IPS-11a (cell line): ENCODE measurements around the gene ZNF830.
A peak's percentile ranks its signal among the peaks of the same experiment; 100 is the strongest.
"Not testable (repeated sequence)": the region's sequence is repeated elsewhere in the genome, so short reads cannot be mapped to it uniquely, and the experiment has no call there.

Experiments
- H3K4me3 ChIP-seq: one replicate; pipeline ENCODE4 v1.5.1; 2013; ENCODE audit warnings: low read depth, low read length, control low read depth

The ZNF830 gene

GRCh38 chr17:34961093-34961911, at the start of gene ZNF830, which contains the start of gene CCT6B:
Gene ZNF830 (plus strand): TSS chr17:34961540. CDS start chr17:34961567, 27 bp downstream.
Gene CCT6B (minus strand): TSS chr17:34961460. CDS start chr17:34961393, 67 bp downstream.
- peak within 1 kb of the TSS; percentile 96 for H3K4me3 ChIP-seq

GRCh38 chr17:34913001-34913400, 48.3 kb upstream of the ZNF830 start:
- H3K4me3 ChIP-seq = no peak overlapping the region

- H3K4me3 ChIP-seq = no peak overlapping the region
Observed at GRCh38 chr17:34916120-34916519, 45.2 kb upstream of the ZNF830 start.

- H3K4me3 ChIP-seq = no peak overlapping the region
Observed at GRCh38 chr17:34917381-34917780, 44.0 kb upstream of the ZNF830 start.

DNA sequence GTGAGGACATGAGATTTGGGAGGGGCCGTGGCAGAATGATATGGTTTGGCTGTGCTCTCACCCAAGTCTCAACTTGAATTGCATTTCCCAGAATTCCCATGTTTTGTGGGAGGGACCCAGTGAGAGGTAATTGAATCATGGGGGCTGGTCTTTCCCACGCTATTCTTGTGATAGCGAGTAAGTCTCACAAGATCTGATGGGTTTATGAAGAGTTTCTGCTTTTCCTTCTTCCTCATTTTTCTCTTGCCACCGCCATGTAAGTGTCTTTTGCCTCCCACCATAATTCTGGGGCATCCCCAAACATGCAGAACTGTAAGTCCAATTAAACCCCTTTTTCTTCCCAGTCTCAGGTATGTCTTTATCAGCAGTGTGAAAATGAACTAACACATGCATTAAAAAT, 40.7 kb upstream of the ZNF830 start:
- H3K4me3 ChIP-seq = no peak overlapping the region

DNA sequence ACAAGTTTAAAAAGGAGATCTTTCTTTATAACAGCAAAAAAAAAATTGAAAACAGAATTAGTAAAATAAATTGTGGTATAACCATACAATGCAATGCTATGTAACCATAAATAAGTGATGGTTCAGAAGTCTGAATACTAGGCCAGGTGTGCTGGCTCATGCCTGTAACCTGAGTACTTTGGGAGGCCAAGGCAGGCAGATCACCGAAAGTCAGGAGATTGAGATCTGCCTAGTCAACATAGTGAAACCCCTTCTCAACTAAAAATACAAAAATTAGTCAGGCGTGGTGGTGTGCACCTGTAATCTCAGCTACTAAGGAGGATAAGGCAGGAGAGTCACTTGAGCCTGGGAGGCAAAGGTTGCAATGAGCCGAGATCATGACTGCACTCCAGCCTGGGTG, 34.7 kb upstream of the ZNF830 start:
- no peak overlapping the region for H3K4me3 ChIP-seq

GRCh38 chr17:34930283-34930682, 31.1 kb upstream of the ZNF830 start:
- H3K4me3 ChIP-seq = no peak overlapping the region

GRCh38 chr17:34950780-34951179, 10.6 kb upstream of the ZNF830 start:
- H3K4me3 ChIP-seq = not testable (repeated sequence)

- no peak overlapping the region for H3K4me3 ChIP-seq
Observed at GRCh38 chr17:34958438-34958837, 2.9 kb upstream of the ZNF830 start.

DNA sequence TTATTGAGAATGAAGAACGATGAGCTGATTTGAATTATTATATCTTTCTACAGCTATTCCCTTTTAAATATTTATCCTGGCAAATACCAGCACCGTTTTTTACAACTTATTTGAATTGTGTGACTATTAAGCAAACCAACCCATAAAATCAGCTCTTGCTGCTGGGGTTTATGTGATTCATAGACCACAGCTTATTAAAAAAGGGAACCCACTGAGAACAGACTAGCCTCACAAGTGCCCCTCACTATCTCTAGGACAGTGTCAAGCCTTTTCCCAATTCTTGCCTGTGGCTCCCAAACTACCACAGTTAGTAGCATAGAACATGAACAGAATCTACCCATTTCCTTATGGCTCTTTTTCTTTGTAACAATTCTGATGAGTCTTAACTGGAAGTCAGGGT, 12.8 kb downstream of the ZNF830 start:
- H3K4me3 ChIP-seq = no peak overlapping the region

- H3K4me3 ChIP-seq = no peak overlapping the region
Observed at GRCh38 chr17:34974794-34975785, 13.8 kb downstream of the ZNF830 start.

- peak overlapping the region; percentile 69 for H3K4me3 ChIP-seq
Observed at GRCh38 chr17:34979153-34979552, 17.8 kb downstream of the ZNF830 start.

- H3K4me3 ChIP-seq = peak overlapping the region; percentile 69
Observed at GRCh38 chr17:34979650-34980352, 18.5 kb downstream of the ZNF830 start.

- H3K4me3 ChIP-seq = peak within 1 kb of the TSS; percentile 69
Observed at GRCh38 chr17:34980353-34980680, 19.0 kb downstream of the ZNF830 start, which contains the start of gene LIG3. Gene LIG3 (plus strand): TSS chr17:34980512. CDS start chr17:34983006, 2,494 bp downstream.

DNA sequence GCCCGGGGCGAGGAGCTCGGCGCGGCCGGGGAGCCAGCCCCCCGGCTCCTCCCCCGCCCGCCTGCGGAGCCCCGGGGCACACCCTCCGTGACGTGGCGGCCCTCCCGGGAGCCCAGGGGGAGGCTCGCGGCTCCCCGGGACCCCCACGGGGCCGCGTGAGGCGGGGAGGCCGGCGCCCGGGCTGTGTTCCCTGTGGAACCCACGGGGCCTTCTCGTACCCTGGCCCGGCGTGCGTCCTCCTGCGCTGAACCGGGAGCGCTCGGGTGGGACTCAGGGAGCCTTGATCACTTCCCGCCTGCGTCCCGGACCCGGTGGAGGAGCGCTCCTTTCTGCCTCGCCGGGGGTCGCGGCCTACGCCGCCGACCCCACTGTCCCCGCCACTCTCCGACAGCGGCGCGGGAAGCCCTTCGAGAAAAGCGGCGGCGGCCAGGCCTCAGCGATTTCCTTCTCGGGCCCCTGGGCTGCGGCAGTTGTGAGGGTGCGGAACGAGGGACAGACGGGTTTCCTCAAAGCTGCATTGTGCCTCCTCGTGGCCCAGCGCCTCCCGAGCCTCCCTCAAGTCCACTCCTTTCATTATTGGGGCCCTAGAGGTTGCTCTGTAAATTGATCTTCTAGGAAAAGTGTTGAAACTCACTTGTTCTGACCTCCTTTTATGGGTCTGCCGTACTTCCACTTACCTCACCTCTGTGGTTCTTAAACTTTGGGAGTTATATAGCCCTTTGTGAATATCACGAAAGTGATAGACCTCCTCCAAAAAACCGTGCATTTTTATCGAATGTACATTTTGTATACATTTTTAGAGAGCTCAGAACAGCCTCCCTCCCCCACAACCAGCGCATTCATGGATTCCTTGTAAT, 19.6 kb downstream of the ZNF830 start:
- H3K4me3 ChIP-seq = peak overlapping the region; percentile 69

- H3K4me3 ChIP-seq = peak overlapping the region; percentile 69
Observed at GRCh38 chr17:34981538-34982241, 20.4 kb downstream of the ZNF830 start.

- no peak overlapping the region for H3K4me3 ChIP-seq
Observed at GRCh38 chr17:34987232-34987631, 25.9 kb downstream of the ZNF830 start.

DNA sequence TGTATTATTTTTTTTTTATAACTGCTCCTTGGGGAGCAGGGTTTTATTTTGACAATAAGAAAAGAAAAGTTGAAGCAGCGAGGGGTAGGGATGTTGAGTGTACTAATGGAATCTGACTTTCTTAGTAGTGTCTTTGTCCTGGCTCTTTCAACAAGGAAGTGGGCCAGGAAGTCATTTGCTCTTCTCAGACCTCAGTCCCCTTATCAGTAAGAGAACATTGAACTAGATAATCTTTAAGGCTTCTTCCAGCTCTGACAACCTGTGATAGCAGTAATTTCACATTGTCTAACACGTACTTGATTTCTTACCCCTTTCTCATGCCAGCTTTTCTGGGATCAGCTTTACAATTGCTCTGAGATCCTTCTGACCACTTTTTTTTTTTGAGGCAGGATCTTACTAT, 27.3 kb downstream of the ZNF830 start:
- no peak overlapping the region for H3K4me3 ChIP-seq

- no peak overlapping the region for H3K4me3 ChIP-seq
Observed at GRCh38 chr17:34989473-34989872, 28.1 kb downstream of the ZNF830 start.
